GM23338 (cell line): Measurements from ENCODE around the gene CYFIP2. TPM values are rescaled to one million over a fixed set of nuclear protein-coding genes. Genes with fewer than 3 reads are reported as not detected.

Experiments
- ATAC-seq: fragments of 200-7000 bp; cut with Tn5 transposase; 3 replicates; pipeline ENCODE4 v1.9.1; 2020
- DNase-seq: peaks from one replicate; pipeline ENCODE4 v3.0.0-alpha.2; 2015; ENCODE audit warnings: low spot score
- H2AFZ ChIP-seq: fragments of 200-600 bp; sonication (generic); 2 replicates; pipeline ENCODE4 v1.8.0; 2016; ENCODE audit warnings: antibody characterized with exemption, mild to moderate bottlenecking, moderate library complexity
- H3F3A ChIP-seq: fragments of 200-600 bp; sonication (generic); replicated peaks from 2 replicates; pipeline ENCODE4 v1.8.0; 2017; ENCODE audit warnings: antibody characterized with exemption, mixed run types, low read depth
- H3K27ac ChIP-seq: fragments of 200-600 bp; sonication (generic); 2 replicates; pipeline ENCODE4 v1.6.1; 2016; ENCODE audit warnings: low read depth
- H3K27me3 ChIP-seq: fragments of 200-600 bp; sonication (generic); 2 replicates; pipeline ENCODE4 v1.8.0; 2016; ENCODE audit warnings: mild to moderate bottlenecking, mixed run types, moderate library complexity; ENCODE audit not compliant: insufficient read depth
- H3K36me3 ChIP-seq: fragments of 200-600 bp; sonication (generic); 2 replicates; pipeline ENCODE4 v1.8.0; 2016; ENCODE audit warnings: mild to moderate bottlenecking; ENCODE audit not compliant: insufficient read depth
- H3K4me1 ChIP-seq: fragments of 200-600 bp; sonication (generic); 2 replicates; pipeline ENCODE4 v1.8.0; 2016; ENCODE audit warnings: mild to moderate bottlenecking, moderate library complexity; ENCODE audit not compliant: insufficient read depth
- H3K4me2 ChIP-seq: fragments of 200-600 bp; sonication (generic); 2 replicates; pipeline ENCODE4 v1.7.1; 2017; ENCODE audit warnings: mixed run types
- H3K4me3 ChIP-seq: fragments of 200-600 bp; sonication (generic); 2 replicates; pipeline ENCODE4 v1.6.1; 2016; ENCODE audit warnings: mixed run types
- H3K79me2 ChIP-seq: fragments of 200-600 bp; sonication (generic); replicated peaks from 2 replicates; pipeline ENCODE4 v1.8.0; 2017; ENCODE audit warnings: mild to moderate bottlenecking; ENCODE audit not compliant: insufficient read depth
- H3K9me2 ChIP-seq: fragments of 200-600 bp; sonication (generic); 2 replicates; pipeline ENCODE4 v1.8.0; 2017; ENCODE audit not compliant: insufficient read depth
- H4K20me1 ChIP-seq: fragments of 200-600 bp; sonication (generic); replicated peaks from 2 replicates; pipeline ENCODE4 v1.8.0; 2017; ENCODE audit warnings: mild to moderate bottlenecking; ENCODE audit not compliant: insufficient read depth
- H3K27ac Mint-ChIP-seq: 2 replicates; pipeline ENCODE4 v1.8.0; 2020; ENCODE audit warnings: inconsistent platforms, mild to moderate bottlenecking, moderate library complexity, mixed read lengths
- H3K27me3 Mint-ChIP-seq: 3 replicates; pipeline ENCODE4 v1.8.0; 2022; ENCODE audit warnings: low read depth, mild to moderate bottlenecking, moderate library complexity, mixed read lengths, inconsistent platforms; ENCODE audit not compliant: insufficient read depth, poor library complexity
- H3K36me3 Mint-ChIP-seq: 3 replicates; pipeline ENCODE4 v1.8.0; 2021; ENCODE audit warnings: low read depth, mild to moderate bottlenecking, inconsistent platforms, moderate library complexity, mixed read lengths
- H3K4me1 Mint-ChIP-seq: 3 replicates; pipeline ENCODE4 v1.8.0; 2020; ENCODE audit warnings: mild to moderate bottlenecking, inconsistent platforms, mixed read lengths
- H3K4me3 Mint-ChIP-seq: 3 replicates; pipeline ENCODE4 v1.8.0; 2021; ENCODE audit warnings: moderate library complexity, mild to moderate bottlenecking, inconsistent platforms, mixed read lengths
- H3K9me3 Mint-ChIP-seq: 3 replicates; pipeline ENCODE4 v1.8.0; 2020; ENCODE audit warnings: moderate library complexity, mild to moderate bottlenecking, inconsistent platforms, mixed read lengths
- CTCF ChIP-seq, 2 experiments: fragments of 200-600 bp in 1 of 2; sonication (generic) in 1 of 2; conservative IDR thresholded peaks; 2 replicates each; pipeline versions ENCODE4 v1.5.1 to v1.6.1; 2016 to 2017; ENCODE audit warnings: antibody characterized with exemption in 2 of 2, low read depth in 2 of 2, mild to moderate bottlenecking in 2 of 2, moderate library complexity in 1 of 2
- ETS1 ChIP-seq: IDR thresholded peaks from 2 replicates; pipeline ENCODE4 v1.6.1; 2016; ENCODE audit warnings: antibody characterized with exemption
- EZH2phosphoT487 ChIP-seq: fragments of 200-600 bp; sonication (generic); IDR thresholded peaks from one replicate; pipeline ENCODE4 v1.8.1; 2018; ENCODE audit warnings: antibody characterized with exemption; ENCODE audit not compliant: unreplicated experiment
- JUNB ChIP-seq: IDR thresholded peaks from one replicate; pipeline ENCODE4 v1.6.1; 2016; ENCODE audit warnings: antibody characterized with exemption; ENCODE audit not compliant: unreplicated experiment
- NANOG ChIP-seq: IDR thresholded peaks from 2 replicates; pipeline ENCODE4 v1.6.1; 2016; ENCODE audit warnings: antibody characterized with exemption, borderline replicate concordance
- REST ChIP-seq: IDR thresholded peaks from one replicate; pipeline ENCODE4 v1.6.1; 2018; ENCODE audit warnings: antibody characterized with exemption; ENCODE audit not compliant: unreplicated experiment
- STAT1 ChIP-seq: IDR thresholded peaks from one replicate; pipeline ENCODE4 v1.6.1; 2016; ENCODE audit warnings: antibody characterized with exemption; ENCODE audit not compliant: unreplicated experiment
- ZNF114 ChIP-seq: fragments of 250-450 bp; sonication (Bioruptor Pico); IDR thresholded peaks from 2 replicates; pipeline ENCODE4 v1.5.0; 2020; ENCODE audit warnings: mild to moderate bottlenecking, moderate library complexity
- ZNF331 ChIP-seq: fragments of 250-450 bp; sonication (Bioruptor Pico); IDR thresholded peaks from 2 replicates; pipeline ENCODE4 v1.5.0; 2020; ENCODE audit warnings: low read depth, mild to moderate bottlenecking, moderate library complexity
- polyA plus RNA-seq: library from polyadenylated mRNA; unstranded; fragments of >200 nt; fragmentation: Nextera tagmentation; extraction: Ambion mirVana; gene quantifications from 2 replicates; pipeline ENCODE4 v1.2.1, GENCODE V29; 2016
- total RNA-seq: library from RNA; depleted of rRNA; stranded (reverse); fragments of >200 nt; shearing (Covaris generic); gene quantifications from 2 replicates; pipeline ENCODE4 v1.2.3, GENCODE V29; 2014

The CYFIP2 gene
- total and polyA plus RNA-seq, 2 experiments from 2014 or later, result 54.1 to 98.4 TPM

GRCh38 chr5:157309796-157310195, 43.9 kb downstream of the CYFIP2 start:
- no peaks in the 10 kb centered on the region for H3K36me3 ChIP-seq
- H2AFZ ChIP-seq, result no peak overlapping the region
- H3K9me2 ChIP-seq, result no peaks in the 10 kb centered on the region
- no peaks in the 10 kb centered on the region for H4K20me1 ChIP-seq
- Mint-ChIP-seq H3K4me3 (no peak overlapping the region), H3K27me3 (peaks cover 3% of the 10 kb centered on the region), H3K36me3 (peaks cover 6% of the 10 kb centered on the region), H3K9me3 (no peaks in the 10 kb centered on the region; the same call in 2 of the 3 replicates), H3K27ac (no peak overlapping the region), H3K4me1 (no peaks in the 10 kb centered on the region)
- H3K27ac ChIP-seq, result no peak overlapping the region
- no peaks in the 10 kb centered on the region for H3K4me1 ChIP-seq
- H3K79me2 ChIP-seq, result no peaks in the 10 kb centered on the region
- no peaks in the 10 kb centered on the region for H3K27me3 ChIP-seq
- H3K4me3 ChIP-seq, result no peak overlapping the region
- no peaks in the 10 kb centered on the region for H3F3A ChIP-seq
- ATAC-seq (peak; percentile 58), DNase-seq (peak; percentile 16)
- H3K4me2 ChIP-seq, result no peak overlapping the region
- no peak for TF ChIP-seq JUNB
- TF ChIP-seq NANOG, result no peak
- TF ChIP-seq EZH2phosphoT487, result no peak
- no peak for TF ChIP-seq REST
- no peak for TF ChIP-seq ZNF331 (CRISPR knock-in tag)
- no peak for TF ChIP-seq ETS1
- TF ChIP-seq CTCF (conservative IDR thresholded peaks at IDR 0.05; ENCODE audit: low read depth in 2 of 2), result no peak
- no peak for TF ChIP-seq STAT1

GRCh38 chr5:157311595-157311994, 45.7 kb downstream of the CYFIP2 start:
- Mint-ChIP-seq H3K36me3 (peaks cover 13% of the 10 kb centered on the region), H3K4me1 (no peaks in the 10 kb centered on the region), H3K27ac (no peak overlapping the region; the same call in none of the 2 replicates), H3K4me3 (no peak overlapping the region), H3K27me3 (peaks cover 4% of the 10 kb centered on the region), H3K9me3 (no peaks in the 10 kb centered on the region; the same call in 2 of the 3 replicates)
- Histone ChIP-seq H3K4me3 (no peak overlapping the region), H4K20me1 (no peaks in the 10 kb centered on the region), H3F3A (no peaks in the 10 kb centered on the region), H3K79me2 (no peaks in the 10 kb centered on the region), H3K27me3 (no peaks in the 10 kb centered on the region), H3K4me1 (no peaks in the 10 kb centered on the region), H3K36me3 (no peaks in the 10 kb centered on the region), H3K27ac (no peak overlapping the region), H3K4me2 (no peak overlapping the region), H3K9me2 (no peaks in the 10 kb centered on the region), H2AFZ (no peak overlapping the region)
- DNase-seq, result no peak
- ATAC-seq, result no peak
- TF ChIP-seq STAT1 (no peak), CTCF (conservative IDR thresholded peaks at IDR 0.05; ENCODE audit: low read depth in 2 of 2) (no peak), ZNF331 (CRISPR knock-in tag) (no peak), ZNF114 (CRISPR knock-in tag) (no peak)
